ENCODE data around the gene OSBPL8. TPM values are rescaled to one million over a fixed set of nuclear protein-coding genes. Genes with fewer than 3 reads are reported as not detected.
A peak's percentile ranks its signal among the peaks of the same experiment; 100 is the strongest.
"Not testable (repeated sequence)": the region's sequence is repeated elsewhere in the genome, so short reads cannot be mapped to it uniquely, and the experiment has no call there.

The OSBPL8 gene
- total RNA-seq, 3 donors from 2014 or later (not counting 1 experiment from before 2014, with no cell fraction given), result 133 to 154 (median 138) TPM

- no peaks in the 10 kb centered on the region for H3K27me3 Mint-ChIP-seq (ENCODE audit: low read depth in 2 of 2)
- H3K4me1 Mint-ChIP-seq, result peaks cover 25 to 38% of the 10 kb centered on the region in 2 donors
- no peak overlapping the region for H3K4me3 ChIP-seq (ENCODE audit: low read length)
- peaks cover 12% of the 10 kb centered on the region for H3K36me3 ChIP-seq (ENCODE audit: control insufficient read depth, insufficient read depth, low read length)
- TF ChIP-seq CTCF (IDR thresholded peaks at IDR 0.05), result no peak
- H3K27me3 ChIP-seq (ENCODE audit: control insufficient read depth, insufficient read depth, low read length), result no peaks in the 10 kb centered on the region
- H3K27ac ChIP-seq (ENCODE audit: low read length), result no peak overlapping the region
- H3K9me3 Mint-ChIP-seq, result no peaks in the 10 kb centered on the region
- H3K36me3 Mint-ChIP-seq, result no peaks in the 10 kb centered on the region
- H3K27ac Mint-ChIP-seq, result peak overlapping the region in 1 of 2 donors; percentile 6
- intact Hi-C loops (cut with micrococcal nuclease), result no loop called here
- WGBS (ENCODE audit: insufficient coverage), result 92% methylated on average over 2 of the region's 2 CpGs
- ATAC-seq (no peak), DNase-seq (no peak)
- no peaks in the 10 kb centered on the region for H3K9me3 ChIP-seq (ENCODE audit: control insufficient read depth, insufficient read depth, low read length)
- H3K4me3 Mint-ChIP-seq, result no peak overlapping the region
- no peaks in the 10 kb centered on the region for H3K4me1 ChIP-seq (ENCODE audit: control insufficient read depth, insufficient read depth, low read length)
These were observed 73.6 kb downstream of the OSBPL8 start for GRCh38 chr12:76486011-76486410.

GRCh38 chr12:76480796-76481195, 78.8 kb downstream of the OSBPL8 start:
- H3K27ac Mint-ChIP-seq, result peak overlapping the region in 1 of 2 donors; percentile 4

GRCh38 chr12:76478045-76478444, 81.5 kb downstream of the OSBPL8 start:
- Mint-ChIP-seq H3K4me1 (peaks cover 26 to 32% of the 10 kb centered on the region in 2 donors), H3K36me3 (no peaks in the 10 kb centered on the region), H3K9me3 (no peaks in the 10 kb centered on the region), H3K27me3 (ENCODE audit: low read depth in 2 of 2) (no peaks in the 10 kb centered on the region), H3K27ac (no peak overlapping the region), H3K4me3 (no peak overlapping the region)
- WGBS (ENCODE audit: insufficient coverage), result 100% methylated on average over 3 of the region's 5 CpGs
- H3K27ac ChIP-seq (ENCODE audit: low read length), result no peak overlapping the region
- no peak for DNase-seq
- no peak overlapping the region for H3K4me3 ChIP-seq (ENCODE audit: low read length)
- no peaks in the 10 kb centered on the region for H3K4me1 ChIP-seq (ENCODE audit: control insufficient read depth, insufficient read depth, low read length)
- intact Hi-C loops (cut with micrococcal nuclease), result no loop called here
- TF ChIP-seq CTCF (IDR thresholded peaks at IDR 0.05), result no peak
- no peaks in the 10 kb centered on the region for H3K9me3 ChIP-seq (ENCODE audit: control insufficient read depth, insufficient read depth, low read length)
- ATAC-seq, result no peak
- no peaks in the 10 kb centered on the region for H3K27me3 ChIP-seq (ENCODE audit: control insufficient read depth, insufficient read depth, low read length)
- peaks cover 3% of the 10 kb centered on the region for H3K36me3 ChIP-seq (ENCODE audit: control insufficient read depth, insufficient read depth, low read length)

More at GRCh38 chr12:76480796-76481195, 78.8 kb downstream of the OSBPL8 start:
- no peaks in the 10 kb centered on the region for H3K4me1 ChIP-seq (ENCODE audit: control insufficient read depth, insufficient read depth, low read length)
- no peak overlapping the region for H3K4me3 Mint-ChIP-seq
- no peak for ATAC-seq
- no peaks in the 10 kb centered on the region for H3K36me3 Mint-ChIP-seq
- H3K4me1 Mint-ChIP-seq, result peaks cover 22 to 27% of the 10 kb centered on the region in 2 donors
- no peaks in the 10 kb centered on the region for H3K9me3 Mint-ChIP-seq
- no peak for DNase-seq
- no peaks in the 10 kb centered on the region for H3K27me3 ChIP-seq (ENCODE audit: control insufficient read depth, insufficient read depth, low read length)
- no peak overlapping the region for H3K4me3 ChIP-seq (ENCODE audit: low read length)
- intact Hi-C loops (cut with micrococcal nuclease), result no loop called here
- peaks cover 3% of the 10 kb centered on the region for H3K36me3 ChIP-seq (ENCODE audit: control insufficient read depth, insufficient read depth, low read length)
- TF ChIP-seq CTCF (IDR thresholded peaks at IDR 0.05), result no peak
- no peaks in the 10 kb centered on the region for H3K27me3 Mint-ChIP-seq (ENCODE audit: low read depth in 2 of 2)
- H3K9me3 ChIP-seq (ENCODE audit: control insufficient read depth, insufficient read depth, low read length), result no peaks in the 10 kb centered on the region
- H3K27ac ChIP-seq (ENCODE audit: low read length), result no peak overlapping the region

- H3K9me3 ChIP-seq (ENCODE audit: control insufficient read depth, insufficient read depth, low read length); H3K27me3 ChIP-seq (ENCODE audit: control insufficient read depth, insufficient read depth, low read length); H3K27me3 Mint-ChIP-seq (ENCODE audit: low read depth in 2 of 2); H3K36me3 ChIP-seq (ENCODE audit: control insufficient read depth, insufficient read depth, low read length); DNase-seq; H3K4me3 ChIP-seq (ENCODE audit: low read length); H3K9me3 Mint-ChIP-seq; H3K36me3 Mint-ChIP-seq; H3K27ac ChIP-seq (ENCODE audit: low read length); H3K4me3 Mint-ChIP-seq; H3K27ac Mint-ChIP-seq; H3K4me1 ChIP-seq (ENCODE audit: control insufficient read depth, insufficient read depth, low read length); ATAC-seq: not testable (repeated sequence)
- 98% methylated on average over 6 of the region's 8 CpGs for WGBS (ENCODE audit: insufficient coverage)
- peaks cover 21 to 25% of the 10 kb centered on the region in 2 donors for H3K4me1 Mint-ChIP-seq
- intact Hi-C loops (cut with micrococcal nuclease), result loop anchor here (5.0 kb wide), 1 partner anchor 114 kb away; no protein-coding TSS in a partner anchor
These were observed 86.7 kb downstream of the OSBPL8 start for GRCh38 chr12:76472862-76473261.

Data from natural killer cell (primary cell).